H1 (cell line): ENCODE data around the gene PRELID1. TPM values are rescaled to one million over a fixed set of nuclear protein-coding genes. Genes with fewer than 3 reads are reported as not detected.

Experiments used
- CTCF ChIA-PET: fragments of 300-600 bp; sonication (Branson Sonifier 250); formaldehyde crosslinking; loops from one replicate; lab custom pipeline; 2021; ENCODE audit not compliant: partially characterized antibody; lab: Charles Lee
- POLR2A ChIA-PET: fragments of 300-600 bp; sonication (Branson Sonifier 250); formaldehyde crosslinking; loops from one replicate; lab custom pipeline; 2021; ENCODE audit warnings: inconsistent platforms; ENCODE audit not compliant: partially characterized antibody; lab: Charles Lee
- DNase-seq, 2 experiments: peaks; one replicate each; pipeline versions ENCODE4 v3.0.0 to v3.0.0-alpha.2; 2010 to 2022; ENCODE audit warnings: low spot score in 2 of 2, low read depth in 1 of 2, mixed read lengths in 1 of 2
- FAIRE-seq: peaks from 2 replicates; lab custom pipeline; 2011; peaks lifted over from hg19 to GRCh38; lab: Jason Lieb, UNC
- H2AFZ ChIP-seq: 2 replicates; pipeline ENCODE4 v1.8.1; 2012; ENCODE audit warnings: low read length, inconsistent platforms
- H2AK5ac ChIP-seq: 2 replicates; pipeline ENCODE4 v1.6.1; 2013; ENCODE audit warnings: low read depth, low read length
- H2BK120ac ChIP-seq: replicated peaks from 2 replicates; pipeline ENCODE3; 2013; ENCODE audit warnings: low read depth, low read length, inconsistent platforms
- H2BK12ac ChIP-seq: 2 replicates; pipeline ENCODE4 v1.6.1; 2013; ENCODE audit warnings: low read depth, low read length
- H2BK15ac ChIP-seq: 2 replicates; pipeline ENCODE4 v1.6.1; 2013; ENCODE audit warnings: low read length
- H2BK20ac ChIP-seq: 2 replicates; pipeline ENCODE4 v1.6.1; 2013; ENCODE audit warnings: low read length
- H2BK5ac ChIP-seq: 2 replicates; pipeline ENCODE4 v1.6.1; 2013; ENCODE audit warnings: low read depth, low read length
- H3K14ac ChIP-seq: 2 replicates; pipeline ENCODE4 v1.6.1; 2013; ENCODE audit warnings: inconsistent platforms; ENCODE audit not compliant: insufficient read length
- H3K18ac ChIP-seq: 2 replicates; pipeline ENCODE4 v1.6.1; 2013; ENCODE audit warnings: low read length; ENCODE audit errors: extremely low read depth
- H3K23ac ChIP-seq: 2 replicates; pipeline ENCODE4 v1.6.1; 2013; ENCODE audit warnings: inconsistent platforms; ENCODE audit not compliant: insufficient read length
- H3K23me2 ChIP-seq: 2 replicates; pipeline ENCODE4 v1.6.1; 2013; ENCODE audit warnings: low read depth, low read length
- H3K27ac ChIP-seq: 2 replicates; pipeline ENCODE4 v1.6.1; 2011; ENCODE audit warnings: low read depth, low read length, inconsistent platforms
- H3K27me3 ChIP-seq, 4 experiments: replicated peaks in 1 of 4; 1 replicate in 1 of 4; 2 replicates in 3 of 4; pipeline versions ENCODE4 v1.6.1 to v1.8.1; 2011 to 2013; ENCODE audit warnings: low read length in 3 of 4, mild to moderate bottlenecking in 3 of 4, inconsistent platforms in 2 of 4, mixed read lengths in 2 of 4, moderate library complexity in 1 of 4; ENCODE audit not compliant: control insufficient read depth in 3 of 4, insufficient read depth in 3 of 4; ENCODE audit errors: extremely low read depth in 1 of 4
- H3K36me3 ChIP-seq, 4 experiments: 2 replicates each; pipeline versions ENCODE4 v1.6.1 to v1.8.1; 2011 to 2013; ENCODE audit warnings: mild to moderate bottlenecking in 4 of 4, low read length in 3 of 4, moderate library complexity in 2 of 4, control low read depth in 1 of 4, inconsistent platforms in 1 of 4; ENCODE audit not compliant: insufficient read depth in 4 of 4, control insufficient read depth in 2 of 4
- H3K4ac ChIP-seq: replicated peaks from 2 replicates; pipeline ENCODE3; 2013; ENCODE audit warnings: low read length, low read depth, mixed read lengths, inconsistent platforms; ENCODE audit not compliant: insufficient read length
- H3K4me1 ChIP-seq, 4 experiments: replicated peaks in 1 of 4; 1 replicate in 1 of 4; 2 replicates in 3 of 4; pipeline versions ENCODE4 v1.6.1 to v1.8.1; 2011 to 2013; ENCODE audit warnings: low read length in 3 of 4, inconsistent platforms in 2 of 4, mixed read lengths in 1 of 4; ENCODE audit not compliant: insufficient read depth in 4 of 4, control insufficient read depth in 3 of 4
- H3K4me2 ChIP-seq, 2 experiments: 2 replicates each; pipeline versions ENCODE4 v1.6.1 to v1.8.1; 2011 to 2013; ENCODE audit warnings: low read depth in 2 of 2, low read length in 2 of 2, control low read depth in 1 of 2, inconsistent platforms in 1 of 2, mild to moderate bottlenecking in 1 of 2; ENCODE audit not compliant: insufficient read depth in 1 of 2
- H3K4me3 ChIP-seq, 4 experiments: fragments of 200-600, 300-600 bp in 1 of 4; sonication (generic), shearing (Covaris generic), sonication (Bioruptor Twin) in 1 of 4; 2 replicates each; pipeline versions ENCODE4 v1.5.1 to v1.8.1; 2011 to 2016; ENCODE audit warnings: low read length in 4 of 4, low read depth in 3 of 4, control low read depth in 2 of 4, inconsistent platforms in 2 of 4, mild to moderate bottlenecking in 2 of 4, mixed read lengths in 1 of 4, moderate library complexity in 1 of 4; ENCODE audit not compliant: insufficient read depth in 2 of 4; ENCODE audit errors: extremely low read depth in 1 of 4
- H3K56ac ChIP-seq: replicated peaks from 2 replicates; pipeline ENCODE3; 2013; ENCODE audit warnings: low read depth, mild to moderate bottlenecking, mixed read lengths, low read length, inconsistent platforms; ENCODE audit not compliant: insufficient read length
- H3K79me1 ChIP-seq: 2 replicates; pipeline ENCODE4 v1.6.1; 2013; ENCODE audit warnings: low read depth, low read length, control low read depth
- H3K79me2 ChIP-seq, 2 experiments: 2 replicates each; pipeline versions ENCODE4 v1.6.1 to v1.8.1; 2012 to 2013; ENCODE audit warnings: low read length in 2 of 2, mild to moderate bottlenecking in 2 of 2, inconsistent platforms in 1 of 2; ENCODE audit not compliant: insufficient read depth in 2 of 2, control insufficient read depth in 1 of 2
- H3K9ac ChIP-seq, 4 experiments: replicated peaks in 1 of 4; 1 replicate in 1 of 4; 2 replicates in 3 of 4; pipeline versions ENCODE4 v1.6.1 to v1.8.1; 2011 to 2013; ENCODE audit warnings: low read depth in 3 of 4, low read length in 3 of 4, control low read depth in 2 of 4, mild to moderate bottlenecking in 2 of 4, moderate library complexity in 2 of 4, inconsistent platforms in 1 of 4; ENCODE audit errors: extremely low read depth in 1 of 4
- H3K9me3 ChIP-seq, 2 experiments: 2 replicates each; pipeline versions ENCODE4 v1.6.1 to v1.8.1; 2012 to 2013; ENCODE audit warnings: mild to moderate bottlenecking in 2 of 2, moderate library complexity in 2 of 2, control low read depth in 1 of 2, inconsistent platforms in 1 of 2, low read depth in 1 of 2, low read length in 1 of 2, mixed read lengths in 1 of 2; ENCODE audit not compliant: insufficient read depth in 2 of 2
- H4K20me1 ChIP-seq, 2 experiments: replicated peaks in 1 of 2; 2 replicates each; pipeline versions ENCODE3 to v1.8.1; 2011 to 2013; ENCODE audit warnings: inconsistent platforms in 2 of 2, low read length in 2 of 2, mild to moderate bottlenecking in 1 of 2; ENCODE audit not compliant: insufficient read depth in 2 of 2, control insufficient read depth in 1 of 2
- H4K5ac ChIP-seq: 2 replicates; pipeline ENCODE4 v1.6.1; 2013; ENCODE audit warnings: low read length, low read depth, mixed read lengths, inconsistent platforms; ENCODE audit not compliant: insufficient read length
- H4K8ac ChIP-seq: 2 replicates; pipeline ENCODE4 v1.8.0; 2013; ENCODE audit warnings: mild to moderate bottlenecking, moderate library complexity, low read length, inconsistent platforms; ENCODE audit not compliant: insufficient read depth; ENCODE audit errors: extremely low read depth
- H4K91ac ChIP-seq: replicated peaks from 2 replicates; pipeline ENCODE3; 2013; ENCODE audit warnings: low read length, mixed read lengths, inconsistent platforms; ENCODE audit not compliant: insufficient read length
- EP300 ChIP-seq, 2 experiments: IDR thresholded peaks; 1 replicate in 1 of 2; 2 replicates in 1 of 2; pipeline ENCODE4 v1.6.1; 2011 to 2012; ENCODE audit warnings: low read depth in 2 of 2, low read length in 2 of 2, mild to moderate bottlenecking in 2 of 2, borderline replicate concordance in 1 of 2, inconsistent platforms in 1 of 2, moderate library complexity in 1 of 2
- SP4 ChIP-seq: IDR thresholded peaks from 2 replicates; pipeline ENCODE4 v1.6.1; 2012; ENCODE audit warnings: low read length, inconsistent platforms
- WGBS, 2 experiments: shearing (Covaris generic) in 1 of 2; methylation state at CpG; one replicate each; pipeline versions ENCODE4 v1.1.6 to v1.1.7; 2013 to 2015; ENCODE audit warnings: low lambda C conversion rate in 2 of 2, mixed read lengths in 2 of 2, inconsistent platforms in 1 of 2, low coverage in 1 of 2, missing lambda C conversion rate in 1 of 2; ENCODE audit not compliant: insufficient replicate concordance in 2 of 2, insufficient coverage in 1 of 2, insufficient read length in 1 of 2; ENCODE audit errors: extremely low coverage in 1 of 2, missing lambda C conversion rate in 1 of 2; 5-methylcytosine and 5-hydroxymethylcytosine counted together
- polyA plus RNA-seq, 7 experiments: library from polyadenylated mRNA; depleted of rRNA in 3 of 7; stranded (reverse) in 5 of 7; unstranded in 2 of 7; fragments of >200 nt in 5 of 7; fragments of 200-250 nt in 2 of 7; gene quantifications; 1 replicate in 5 of 7; 2 replicates in 1 of 7; 4 replicates in 1 of 7; pipeline versions ENCODE4 v1.2.1 to v1.2.3, GENCODE V29; 2011 to 2013; ENCODE audit warnings: missing spikeins in 2 of 7, mixed read lengths in 2 of 7
- total RNA-seq: library from RNA; stranded (reverse); fragmentation: NEBNext Ultra II Directional; extraction: Animal tissue kit (Norgen Biotek cat#: 25700); gene quantifications from 2 replicates; pipeline ENCODE4 v1.2.1, GENCODE V29; 2021

PRELID1 gene
- total and polyA plus RNA-seq, 2 of the 8 experiments (the other 6 are each of a cell fraction or from before 2014, with no cell fraction given), result 272 to 428 TPM

DNA sequence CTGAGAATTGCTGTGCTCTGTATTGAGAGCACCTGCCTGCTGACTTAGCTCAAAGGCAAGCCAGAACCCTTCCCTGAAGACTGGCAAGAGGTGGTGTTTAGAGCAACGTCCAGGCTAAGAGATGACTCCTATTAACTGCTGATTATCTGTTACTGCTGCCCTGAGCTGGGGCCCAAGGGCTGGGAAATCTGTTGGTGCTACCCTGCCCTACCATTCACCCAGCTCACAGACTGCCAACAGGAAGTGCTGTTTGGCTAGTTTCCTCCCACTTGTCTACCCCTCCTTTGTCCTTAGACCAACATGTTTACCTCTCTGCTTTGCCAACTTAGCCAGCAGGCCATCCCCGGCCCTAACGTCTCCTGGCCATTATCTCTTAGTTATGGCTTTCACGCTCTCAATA lies 7.0 kb upstream of the PRELID1 start:
- Histone ChIP-seq H3K4me3 (no peak overlapping the region), H3K27ac (no peak overlapping the region), H4K5ac (no peak overlapping the region), H3K4ac (no peak overlapping the region), H3K9me3 (no peaks in the 10 kb centered on the region), H2BK120ac (no peak overlapping the region), H2AFZ (no peak overlapping the region), H3K23ac (no peak overlapping the region), H3K36me3 (peaks cover 36 to 57% (median 44%) of the 10 kb centered on the region in 4 experiments), H2BK5ac (no peak overlapping the region), H3K79me2 (no peaks in the 10 kb centered on the region; a peak in 1 of 4 replicates), H2BK15ac (no peak overlapping the region), H3K18ac (no peak overlapping the region), H2BK12ac (no peak overlapping the region), H2AK5ac (no peak overlapping the region), H3K79me1 (peaks cover 5% of the 10 kb centered on the region; the same call in 1 of the 2 replicates), H3K9ac (no peak overlapping the region; a peak in 1 of 7 replicates), H3K23me2 (no peaks in the 10 kb centered on the region), H3K4me2 (no peak overlapping the region), H3K27me3 (no peaks in the 10 kb centered on the region), H3K56ac (no peak overlapping the region), H3K4me1 (peaks cover 0 to 5% (median 2%) of the 10 kb centered on the region in 4 experiments; a peak in 5 of 7 replicates), H3K14ac (no peak overlapping the region), H4K91ac (no peak overlapping the region), H2BK20ac (no peak overlapping the region), H4K8ac (no peak overlapping the region), H4K20me1 (peaks cover 10 to 19% of the 10 kb centered on the region in 2 experiments)
- ChIA-PET CTCF (interaction anchor here (0.7 to 6.5 kb wide), 3 partner anchors 13 to 184 kb away, joined by 4 to 37 read pairs (median 4); no protein-coding TSS in a partner anchor), POLR2A (interaction anchor here (1.1 to 12.1 kb wide), 3 partner anchors 9 to 161 kb away, joined by 4 to 111 read pairs (median 8); partner anchors contain the start of gene NSD1)
- FAIRE-seq (no peak), DNase-seq (no peak)
- WGBS, 2 experiments, result 86% methylated on average over 4 of the region's 4 CpGs; no CpG with 5 or more reads in 1 of the 2 experiments
- no peak for TF ChIP-seq EP300 (IDR thresholded peaks at IDR 0.05; ENCODE audit: borderline replicate concordance in 1 of 2, low read depth in 2 of 2, low read length in 2 of 2)
- TF ChIP-seq SP4, result no peak
